Brain microvascular endothelial cell (primary cell): ENCODE results near the gene COL5A1.

ENCODE experiments used
- DNase-seq: peaks from one replicate; pipeline ENCODE4 v3.0.0-alpha.2; 2020
- H3K27ac ChIP-seq: fragments of 250-450 bp; sonication (Bioruptor Pico); 2 replicates; pipeline ENCODE4 v1.5.1; 2020; ENCODE audit warnings: mild to moderate bottlenecking, moderate library complexity
- H3K27me3 ChIP-seq: fragments of 250-450 bp; sonication (Bioruptor Pico); replicated peaks from 2 replicates; pipeline ENCODE4 v1.5.1; 2020; ENCODE audit warnings: mild to moderate bottlenecking
- H3K36me3 ChIP-seq: fragments of 250-450 bp; sonication (Bioruptor Pico); replicated peaks from 2 replicates; pipeline ENCODE4 v1.5.1; 2020; ENCODE audit warnings: mild to moderate bottlenecking
- H3K4me3 ChIP-seq: 2 replicates; pipeline ENCODE4 v1.5.1; 2011; ENCODE audit warnings: low read depth, mild to moderate bottlenecking, control low read depth, low read length, moderate library complexity
- CTCF ChIP-seq: IDR thresholded peaks from 2 replicates; pipeline ENCODE4 v1.5.1; 2011; ENCODE audit warnings: low read depth, mild to moderate bottlenecking, moderate library complexity, low read length, control low read depth, inconsistent platforms; ENCODE audit errors: missing control alignments
- in situ Hi-C: cut with HindIII; loops from 2 replicates; pipeline ENCODE4 v1.10.0; 2017; ENCODE audit warnings: low sequenced_read_pairs, low pct_ligation_motif_present

Gene COL5A1

GRCh38 chr9:134765785-134766184, 124.2 kb downstream of the COL5A1 start:
- no peak for DNase-seq
- in situ Hi-C loops: no loop called here
- H3K36me3 ChIP-seq: peaks cover 90% of the 10 kb centered on the region
- no peaks in the 10 kb centered on the region for H3K27me3 ChIP-seq
- no peak for TF ChIP-seq CTCF
- H3K4me3 ChIP-seq: no peak overlapping the region
- no peak overlapping the region for H3K27ac ChIP-seq

GRCh38 chr9:134766587-134766986, 125.0 kb downstream of the COL5A1 start:
- no peak overlapping the region for H3K27ac ChIP-seq
- no peak for DNase-seq
- no peak for TF ChIP-seq CTCF
- peaks cover 90% of the 10 kb centered on the region for H3K36me3 ChIP-seq
- in situ Hi-C loops: no loop called here
- H3K27me3 ChIP-seq: no peaks in the 10 kb centered on the region
- H3K4me3 ChIP-seq: no peak overlapping the region

- no peak for TF ChIP-seq CTCF
- Histone ChIP-seq H3K27me3 (no peaks in the 10 kb centered on the region), H3K36me3 (peaks cover 90% of the 10 kb centered on the region), H3K4me3 (no peak overlapping the region), H3K27ac (no peak overlapping the region)
- in situ Hi-C loops: no loop called here
- no peak for DNase-seq
These were observed 126.7 kb downstream of the COL5A1 start for GRCh38 chr9:134768332-134768708.

- in situ Hi-C loops: no loop called here
- Histone ChIP-seq H3K36me3 (peaks cover 92% of the 10 kb centered on the region), H3K27me3 (no peaks in the 10 kb centered on the region), H3K4me3 (no peak overlapping the region), H3K27ac (no peak overlapping the region)
- no peak for TF ChIP-seq CTCF
- no peak for DNase-seq
These were observed 127.2 kb downstream of the COL5A1 start for GRCh38 chr9:134768709-134769351.

- Histone ChIP-seq H3K4me3 (no peak overlapping the region), H3K27me3 (no peaks in the 10 kb centered on the region), H3K36me3 (peaks cover 97% of the 10 kb centered on the region), H3K27ac (no peak overlapping the region)
- in situ Hi-C loops: no loop called here
- no peak for DNase-seq
- no peak for TF ChIP-seq CTCF
These were observed 129.7 kb downstream of the COL5A1 start for GRCh38 chr9:134770972-134771971.
